ENCODE measurements around the gene C10orf71.

The C10orf71 gene

DNA sequence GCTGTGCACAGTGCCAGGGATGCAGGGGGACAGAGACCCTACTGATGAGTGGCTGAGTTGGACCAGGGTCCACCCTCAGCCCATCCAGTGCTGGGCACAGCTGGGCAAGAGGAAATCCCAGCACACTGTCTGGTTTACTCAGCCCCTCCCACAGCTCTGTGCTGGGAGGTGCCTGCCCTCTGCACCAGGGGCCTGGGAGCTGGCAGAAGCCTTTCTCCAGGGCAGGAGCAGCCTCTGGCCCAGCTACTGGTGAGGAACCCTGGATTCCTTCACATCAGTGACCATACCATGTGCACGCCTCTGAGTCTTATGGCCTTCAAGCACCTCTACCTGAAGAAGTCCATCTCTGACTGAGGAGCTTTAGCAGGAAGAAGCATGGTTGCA, 25.9 kb upstream of the C10orf71 start:
- DNase-seq = no peak

DNA sequence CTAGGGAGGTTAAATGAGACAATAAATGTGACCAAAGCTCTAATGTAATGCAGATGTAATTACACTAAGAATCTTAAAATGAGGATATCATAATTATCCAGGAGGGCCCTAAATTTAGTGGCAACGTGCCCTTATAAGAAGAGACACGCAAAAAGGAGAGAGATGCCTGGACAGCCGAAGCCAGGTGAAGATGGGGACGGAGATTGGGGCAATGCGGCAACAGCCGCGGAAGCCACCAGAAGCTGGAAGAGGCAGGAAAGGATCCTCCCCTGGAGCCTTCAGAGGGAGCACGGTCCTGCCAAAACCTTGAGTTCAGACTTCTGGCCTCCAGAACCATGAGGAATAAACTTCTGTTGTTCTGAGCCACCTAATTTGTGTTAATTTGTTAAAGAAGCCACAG, 25.3 kb upstream of the C10orf71 start:
- DNase-seq = no peak

DNA sequence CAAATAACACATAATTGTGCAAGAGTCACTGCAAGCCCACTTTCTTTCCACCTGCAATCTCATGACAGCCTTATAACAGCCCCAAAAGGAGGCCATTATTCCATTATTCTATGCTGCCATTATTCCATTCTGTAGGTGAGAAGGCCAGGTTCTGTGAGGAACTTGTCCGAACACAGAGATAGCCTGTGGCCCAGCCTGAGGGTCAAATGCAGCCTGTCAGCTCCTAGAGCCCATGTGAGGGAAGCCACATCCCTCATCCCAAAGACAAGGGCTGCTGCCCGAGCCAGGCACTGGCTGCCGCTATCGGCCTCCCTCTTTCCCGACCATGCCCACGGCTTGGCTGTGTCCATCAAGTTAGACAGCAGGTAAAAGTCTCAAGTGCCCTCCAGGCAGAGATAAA, 24.1 kb upstream of the C10orf71 start:
- no peak for DNase-seq

GRCh38 chr10:49275896-49276295, 23.1 kb upstream of the C10orf71 start:
- DNase-seq = no peak

DNA sequence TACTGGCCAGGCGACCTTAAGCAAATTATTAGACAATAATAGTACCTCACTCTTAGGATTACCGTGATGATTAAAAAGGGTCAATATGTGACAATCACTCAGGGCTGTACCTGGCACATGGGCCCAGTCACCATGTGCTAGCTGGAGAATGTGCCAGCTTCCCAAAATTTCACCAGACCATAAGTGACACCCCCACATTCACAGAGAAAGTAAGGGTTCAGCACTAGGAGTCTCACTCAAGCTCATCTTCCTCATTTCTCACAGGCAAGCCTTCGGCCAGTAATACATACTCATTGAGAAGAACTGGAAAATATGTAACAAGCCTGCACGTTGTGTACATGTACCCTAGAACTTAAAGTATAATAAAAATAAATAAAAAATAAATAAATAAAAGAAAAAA, 22.4 kb upstream of the C10orf71 start:
- no peak for DNase-seq

DNA sequence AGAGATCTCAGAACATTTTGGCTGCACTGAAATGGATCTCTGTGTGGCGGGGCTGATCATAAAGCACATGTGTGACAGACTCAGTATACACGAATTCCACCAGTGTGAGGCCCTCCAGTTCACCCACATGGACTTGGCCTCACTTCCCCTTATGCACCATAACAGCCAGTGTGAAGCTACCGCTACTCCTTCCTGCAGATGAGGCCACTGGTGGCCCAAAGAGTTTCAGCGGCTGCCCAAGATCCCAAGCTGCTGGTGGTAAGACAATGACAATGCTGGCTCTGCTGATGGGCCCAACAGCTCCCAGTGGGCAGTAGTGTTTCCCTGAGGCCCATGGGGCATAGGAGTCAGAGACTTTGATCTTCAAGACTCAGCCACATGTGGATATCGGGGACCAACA, 21.0 kb upstream of the C10orf71 start:
- no peak for DNase-seq

DNA sequence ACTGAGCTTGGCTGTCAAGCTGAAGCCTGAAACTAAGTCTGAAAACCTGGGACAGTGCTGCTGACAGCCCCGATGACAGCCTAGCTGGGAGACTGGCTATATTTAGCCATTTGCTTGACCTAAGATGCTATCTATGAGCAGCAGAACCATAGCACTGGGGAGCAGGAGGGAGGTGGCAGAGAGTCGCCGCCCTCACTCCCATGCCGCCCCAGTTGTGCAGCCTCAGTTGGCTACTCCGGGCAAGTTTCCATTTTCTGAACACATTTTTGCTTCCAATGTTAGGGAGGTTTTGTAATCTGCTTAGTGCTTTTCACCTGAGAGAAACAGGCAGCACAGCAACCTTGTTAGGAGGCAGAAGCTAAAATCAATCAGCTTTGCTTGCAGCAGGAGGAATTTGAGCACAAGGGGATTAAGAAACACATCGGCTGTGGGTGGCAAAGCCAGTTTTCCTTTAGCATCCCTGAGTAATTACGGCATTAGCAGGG, 20.4 kb upstream of the C10orf71 start:
- no peak for DNase-seq

- DNase-seq = no peak
Observed at GRCh38 chr10:49279015-49279880, 19.7 kb upstream of the C10orf71 start.

- no peak for DNase-seq
Observed at GRCh38 chr10:49280001-49280408, 19.0 kb upstream of the C10orf71 start.

DNA sequence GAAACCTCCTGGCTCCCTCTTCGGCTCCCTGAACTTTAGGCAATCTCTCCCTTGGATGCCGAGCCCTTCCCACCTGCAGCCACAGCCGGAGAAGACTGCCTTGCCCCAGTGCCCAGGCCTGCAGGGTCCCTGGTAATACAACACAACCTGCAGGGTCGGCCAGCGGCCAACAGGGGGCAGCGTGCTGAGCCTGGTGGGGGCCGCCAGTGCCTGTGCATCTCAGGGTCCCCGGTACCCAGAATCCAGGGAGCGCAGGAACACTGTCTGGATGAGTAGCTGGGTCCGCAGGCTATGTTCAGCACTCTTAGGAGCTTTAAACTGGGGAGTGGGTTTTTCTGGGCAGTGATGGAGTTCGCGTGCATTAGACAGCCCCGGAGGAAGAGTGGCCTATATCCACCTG, 17.5 kb upstream of the C10orf71 start:
- DNase-seq = no peak

DNA sequence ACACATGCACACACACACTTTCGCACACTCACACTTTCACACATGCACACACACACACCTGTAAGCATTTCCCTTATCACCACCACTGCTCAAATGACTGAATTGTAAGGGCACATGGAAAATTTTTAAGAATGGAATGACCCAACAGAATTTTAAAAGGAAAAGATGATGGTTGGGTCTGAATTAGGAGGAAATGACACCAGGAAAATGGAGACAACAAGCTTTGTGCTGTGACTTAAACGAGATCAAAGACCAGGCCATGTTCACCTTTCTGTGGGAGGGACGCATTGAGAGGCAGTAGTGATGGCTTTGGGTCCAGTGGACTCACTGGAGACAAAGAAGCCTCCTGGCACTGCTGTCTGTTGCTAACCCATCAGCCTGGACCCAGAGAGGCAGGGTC, 16.7 kb upstream of the C10orf71 start:
- DNase-seq = no peak

GRCh38 chr10:49282879-49283341, 16.1 kb upstream of the C10orf71 start:
- DNase-seq = no peak

DNA sequence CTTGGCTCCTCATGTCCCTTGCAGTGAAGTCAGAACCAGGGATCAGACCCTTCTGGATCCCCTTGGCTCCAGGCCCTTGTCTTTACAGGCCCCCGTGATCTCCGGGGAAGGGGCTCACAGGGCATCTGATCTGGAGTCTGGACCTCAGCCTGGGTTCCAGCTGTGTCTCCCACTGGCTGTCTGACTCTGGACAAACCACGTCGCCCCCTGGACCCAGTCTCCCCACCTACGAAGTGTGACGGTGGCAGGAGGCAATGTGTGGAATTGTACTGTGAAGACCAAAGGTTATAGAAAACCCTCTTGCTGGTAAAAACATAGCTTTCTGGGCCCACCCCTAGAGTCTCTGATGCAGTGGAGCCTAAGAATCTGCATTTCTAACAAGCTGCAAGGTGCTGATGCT, 15.5 kb upstream of the C10orf71 start:
- no peak for DNase-seq

GRCh38 chr10:49284356-49284755, 14.6 kb upstream of the C10orf71 start:
- no peak for DNase-seq

DNA sequence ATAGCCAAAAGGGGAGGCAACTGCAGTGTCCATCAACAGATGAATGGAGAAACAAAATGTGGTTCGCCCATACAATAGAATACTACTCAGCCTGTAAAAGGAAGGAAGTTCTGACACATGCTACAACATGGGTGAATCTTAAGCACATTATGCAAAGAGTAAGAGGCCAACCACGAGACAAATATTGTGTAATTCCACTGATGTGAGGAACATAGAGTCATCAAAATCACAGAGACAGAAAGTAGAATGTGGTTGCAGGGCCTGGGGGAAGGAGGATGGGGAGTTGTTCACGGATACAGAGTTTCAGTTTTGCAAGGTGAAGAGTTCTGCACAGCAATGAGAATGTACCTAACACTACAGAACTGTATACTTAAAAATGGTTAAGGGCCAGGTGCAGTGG, 13.7 kb upstream of the C10orf71 start:
- no peak for DNase-seq

DNA sequence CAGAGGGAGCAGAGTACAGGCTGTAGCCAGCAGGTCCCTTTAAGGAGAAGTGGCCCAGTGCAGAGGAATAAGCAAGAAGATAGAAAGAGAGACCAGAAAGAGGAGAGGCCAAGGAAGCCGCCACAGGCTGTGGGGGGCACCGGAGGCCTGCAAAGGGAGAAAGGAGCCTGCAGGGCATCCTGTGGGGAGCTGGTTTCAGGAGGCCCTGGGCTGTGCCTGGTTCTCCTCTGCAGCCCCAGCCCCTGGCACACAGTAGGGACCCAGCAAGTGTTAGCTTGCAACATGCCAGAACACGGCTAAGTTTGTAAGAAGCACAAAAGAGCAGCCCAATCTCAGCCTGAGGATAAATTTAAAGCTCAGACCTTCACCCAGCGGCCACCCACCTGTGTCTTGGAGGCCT, 12.3 kb upstream of the C10orf71 start:
- no peak for DNase-seq

DNA sequence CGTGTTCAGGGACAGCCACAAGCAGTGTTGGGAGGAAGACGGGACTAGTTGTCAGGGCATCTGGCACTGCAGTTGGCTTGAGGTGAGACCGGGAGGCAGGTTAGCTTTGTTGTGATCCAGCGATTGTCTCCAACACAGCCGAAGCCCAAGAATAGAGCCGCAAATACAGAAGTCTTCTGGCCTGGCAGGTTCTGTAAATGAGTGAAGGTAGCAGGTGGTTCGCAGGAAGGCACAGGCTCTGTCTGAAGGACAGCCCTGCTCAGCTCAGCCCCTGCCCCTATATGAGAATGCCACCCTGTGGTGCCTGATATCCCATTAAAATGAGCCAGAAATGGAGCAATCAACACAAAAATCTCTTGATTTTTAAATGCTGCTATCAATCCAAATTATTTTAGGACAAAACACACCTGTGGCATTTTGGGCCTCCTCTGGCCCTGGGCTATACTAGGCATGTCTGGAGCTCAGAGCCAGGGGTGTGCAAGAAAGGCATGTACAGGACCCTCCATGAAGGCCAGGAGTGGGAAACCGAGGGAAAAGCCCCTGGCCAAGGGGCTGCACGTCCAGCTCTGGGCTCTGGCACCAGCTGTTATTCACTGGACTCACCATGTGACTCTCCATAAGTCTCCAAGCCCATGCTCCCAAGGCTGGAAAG, 11.2 kb upstream of the C10orf71 start:
- DNase-seq = no peak

DNA sequence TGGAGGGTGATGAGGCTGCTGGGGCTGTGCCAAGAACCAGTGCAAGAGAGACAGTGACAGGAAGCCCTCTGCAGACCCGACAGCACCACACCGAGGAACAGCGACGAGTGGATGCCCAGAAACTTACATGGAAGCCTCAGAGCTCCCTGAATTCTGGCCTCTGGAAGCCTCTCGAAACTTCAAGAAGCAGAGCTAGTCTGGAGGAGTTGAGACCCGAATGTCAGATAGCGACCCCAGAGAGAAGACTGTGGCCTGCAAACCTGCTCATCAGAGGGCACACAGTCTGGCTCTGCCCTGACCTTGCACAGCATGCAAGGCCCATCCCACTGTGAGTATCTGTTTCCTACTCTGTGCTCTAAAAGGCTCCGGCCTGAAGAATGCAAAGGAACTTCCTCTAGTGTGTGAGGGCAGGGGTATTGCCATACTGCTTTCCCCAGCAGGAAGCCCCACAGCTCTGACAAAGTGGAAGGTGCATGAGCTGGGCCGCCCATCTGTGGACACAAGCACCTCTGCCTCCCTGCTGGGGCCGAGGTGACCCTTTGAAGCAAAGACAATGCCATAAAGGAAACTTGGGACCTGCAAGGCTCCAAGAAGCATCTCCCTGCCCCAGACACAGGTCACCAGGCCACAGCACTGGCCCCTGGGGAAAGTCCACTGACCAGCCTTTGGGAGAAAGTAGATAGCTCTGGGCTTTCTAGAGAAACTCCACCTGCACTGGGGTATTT, 10.5 kb upstream of the C10orf71 start:
- DNase-seq = no peak

GRCh38 chr10:49289480-49289879, 9.5 kb upstream of the C10orf71 start:
- DNase-seq = no peak

DNA sequence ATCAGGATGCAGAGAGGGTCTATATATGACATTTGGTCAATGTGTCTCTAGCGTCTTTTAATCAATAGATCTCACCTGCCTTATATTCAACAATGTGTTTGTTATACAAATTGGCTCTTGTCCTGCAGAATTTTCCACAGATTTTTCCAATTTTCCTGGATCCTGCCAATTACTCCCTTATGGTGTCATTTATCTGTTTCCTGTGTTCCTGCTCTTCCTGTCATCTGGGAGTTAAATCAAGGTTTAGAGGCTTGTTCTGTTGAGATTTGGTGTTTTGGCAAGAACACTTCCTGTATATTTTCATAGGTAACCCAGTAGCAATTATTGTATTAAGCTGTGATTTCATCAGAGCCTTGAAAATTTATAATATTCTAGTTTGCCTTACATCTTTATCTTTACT, 8.8 kb upstream of the C10orf71 start:
- no peak for DNase-seq

DNA sequence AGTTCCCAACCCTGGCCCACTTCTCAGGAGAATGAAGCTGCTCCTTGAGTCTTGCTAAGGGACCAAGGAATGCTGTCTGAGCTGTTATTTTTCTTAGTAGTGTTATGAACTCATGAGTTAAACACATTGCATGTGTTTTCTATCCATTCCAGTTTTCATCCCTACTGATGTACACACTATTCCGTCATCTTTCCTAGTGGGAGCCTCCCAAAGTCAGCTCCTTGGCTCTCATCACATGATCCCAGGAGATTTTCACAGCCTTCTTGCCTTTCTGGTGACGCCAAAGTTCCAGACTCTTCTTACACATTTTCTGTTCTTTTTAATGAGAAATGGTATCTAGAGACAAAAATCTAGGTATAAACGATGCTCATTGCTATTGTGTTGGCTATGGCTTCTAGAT, 8.4 kb upstream of the C10orf71 start:
- DNase-seq = no peak

GRCh38 chr10:49292565-49293207, 6.3 kb upstream of the C10orf71 start:
- DNase-seq = no peak

DNA sequence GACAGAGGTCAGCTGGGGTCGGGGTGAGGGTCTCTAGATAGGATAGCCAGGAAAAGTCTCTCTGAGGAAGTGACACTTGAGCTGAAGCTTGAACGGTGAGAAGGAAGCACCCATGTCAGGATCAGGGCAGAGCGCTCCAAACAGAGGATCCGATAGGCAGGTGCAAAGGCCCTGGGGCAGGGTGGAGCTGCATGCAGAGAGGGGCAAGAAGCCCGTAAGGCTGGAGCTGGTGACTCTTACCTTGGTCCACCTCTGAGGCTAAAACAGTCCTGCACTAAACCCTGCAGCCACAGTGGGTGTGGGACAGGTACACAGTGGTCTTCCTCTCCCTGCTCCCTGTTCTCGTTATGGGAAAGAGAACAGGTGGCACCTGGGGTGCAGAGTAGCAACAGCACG, 5.8 kb upstream of the C10orf71 start:
- DNase-seq = no peak
